Measurements from ENCODE around the gene NOXA1.
"Not testable (repeated sequence)": the region's sequence is repeated elsewhere in the genome, so short reads cannot be mapped to it uniquely, and the experiment has no call there.

Gene NOXA1

DNA sequence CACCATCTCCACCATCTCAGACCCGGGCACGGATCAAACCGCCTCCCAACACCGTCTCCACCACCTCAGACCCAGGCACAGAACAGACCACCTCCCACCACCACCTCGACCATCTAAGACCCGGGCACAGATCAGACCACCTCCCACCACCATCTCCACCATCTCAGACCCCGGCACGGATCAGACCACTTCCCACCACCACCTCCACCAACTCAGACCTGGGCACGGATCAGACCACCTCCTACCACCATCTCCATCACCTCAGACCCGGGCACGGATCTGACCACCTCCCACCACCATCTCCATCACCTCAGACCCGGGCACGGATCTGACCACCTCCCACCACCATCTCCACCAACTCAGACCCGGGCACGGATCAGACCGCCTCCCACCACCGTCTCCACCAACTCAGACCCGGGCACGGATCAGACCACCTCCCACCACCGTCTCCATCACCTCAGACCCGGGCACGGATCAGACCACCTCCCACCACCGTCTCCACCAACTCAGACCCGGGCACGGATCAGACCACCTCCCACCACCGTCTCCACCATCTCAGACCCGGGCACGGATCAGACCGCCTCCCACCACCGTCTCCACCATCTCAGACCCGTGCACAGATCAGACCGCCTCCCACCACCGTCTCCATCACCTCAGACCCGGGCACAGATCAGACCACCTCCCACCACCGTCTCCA is 43.3 kb downstream of the NOXA1 start:
- DNase-seq: not testable (repeated sequence)

DNA sequence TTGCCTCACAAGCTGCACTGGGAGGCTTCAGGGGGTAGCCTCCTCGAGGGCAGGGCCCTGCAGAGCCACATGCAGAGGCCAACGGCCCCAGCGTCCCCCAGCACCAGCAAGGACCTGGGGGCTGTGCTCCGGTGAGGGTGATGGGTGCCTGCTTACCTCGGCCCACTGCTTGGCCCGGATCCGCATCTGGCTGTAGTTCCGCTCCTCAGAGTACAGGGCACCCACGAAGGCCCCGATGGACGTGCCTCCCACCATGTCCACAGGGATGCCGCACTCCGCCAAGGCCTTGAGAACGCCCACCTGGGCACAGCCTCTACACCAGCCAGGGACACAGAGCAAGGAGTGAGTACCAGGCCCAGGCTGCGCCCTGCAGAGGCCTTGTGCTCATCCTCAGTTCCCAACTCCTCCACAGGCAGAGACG is 44.0 kb downstream of the NOXA1 start:
- DNase-seq: no peak

- DNase-seq: no peak
Observed at GRCh38 chr9:137467896-137468295, 44.7 kb downstream of the NOXA1 start.

DNA sequence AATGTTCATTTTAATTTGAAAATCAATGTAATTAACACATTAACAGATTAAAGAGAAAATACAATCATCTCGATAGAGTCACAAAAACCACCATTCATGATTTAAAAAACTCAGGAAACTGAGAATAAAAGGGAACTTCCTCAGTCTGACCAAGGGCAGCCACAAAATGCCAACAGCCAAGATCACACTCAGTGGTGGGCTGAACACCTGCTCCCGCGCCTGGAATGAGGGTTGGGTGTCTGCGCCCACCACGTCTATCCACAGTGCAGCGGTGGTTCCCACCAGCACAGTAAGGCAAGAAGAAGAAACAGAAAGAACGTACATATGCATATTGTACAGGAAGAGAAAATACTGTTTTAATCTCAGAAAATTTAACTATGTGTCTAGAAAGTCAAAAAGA is 47.6 kb downstream of the NOXA1 start:
- no peak for DNase-seq

DNA sequence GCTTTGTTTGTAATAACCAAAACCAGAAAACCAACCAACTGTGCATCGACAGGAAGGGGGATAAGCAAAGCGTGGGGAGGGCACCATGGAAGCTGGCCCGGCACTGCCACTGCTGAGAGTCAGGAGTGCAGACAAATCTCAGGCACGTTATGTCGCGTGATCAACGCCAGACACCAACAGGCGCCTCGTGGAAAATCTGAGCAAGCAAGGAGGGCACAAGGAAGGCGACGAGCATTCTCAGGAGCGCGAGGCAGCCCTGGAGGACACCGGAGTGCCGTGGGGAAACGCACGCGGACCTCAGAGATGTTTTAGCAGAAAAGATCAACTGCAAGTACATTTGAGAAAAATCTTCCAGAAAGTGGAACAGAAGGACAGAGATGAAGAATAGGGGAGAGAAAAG is 51.1 kb downstream of the NOXA1 start:
- DNase-seq: no peak

- DNase-seq: no peak
Observed at GRCh38 chr9:137475666-137476065, 52.5 kb downstream of the NOXA1 start.

- DNase-seq: no peak
Observed at GRCh38 chr9:137476856-137477255, 53.7 kb downstream of the NOXA1 start.

DNA sequence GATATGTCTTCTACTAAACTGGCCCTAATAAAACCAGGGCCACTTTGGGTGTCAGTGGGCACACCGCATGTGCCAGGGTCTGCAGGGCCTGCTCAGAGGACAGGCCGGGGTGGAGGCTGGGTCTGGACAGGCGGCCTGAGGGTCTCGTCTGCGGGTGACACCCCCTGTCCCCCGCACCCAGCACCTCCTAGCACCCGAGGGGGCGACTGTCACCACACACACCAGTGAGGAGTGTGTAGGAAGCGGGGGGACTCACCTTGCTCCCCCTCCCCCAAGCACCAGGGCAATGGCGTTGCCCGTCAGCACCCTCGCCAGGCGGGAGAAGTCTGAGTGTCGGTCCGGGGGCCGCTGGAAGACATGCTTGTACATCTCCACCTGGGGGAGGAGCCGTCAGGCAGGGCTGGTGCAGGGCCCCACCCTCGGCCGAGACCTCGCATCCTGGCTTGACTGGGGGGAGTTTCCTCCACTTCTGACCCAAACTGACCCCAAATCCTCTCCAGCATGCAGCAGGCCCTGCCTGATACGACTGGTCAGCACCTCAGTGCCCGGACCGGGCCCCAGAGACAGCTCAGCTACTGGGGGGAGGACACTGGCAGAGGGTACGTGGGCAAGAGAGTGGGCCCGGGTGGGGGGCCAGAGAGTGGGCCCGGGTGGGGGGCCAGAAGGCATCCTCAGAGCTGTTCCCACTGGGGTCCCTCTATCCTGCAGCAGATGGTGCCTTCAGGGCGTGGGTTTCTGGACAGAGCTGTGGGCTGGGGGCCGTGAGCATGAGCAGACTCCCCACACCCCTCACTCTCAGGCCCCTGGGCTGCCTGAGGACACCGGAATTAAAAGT is 54.8 kb downstream of the NOXA1 start:
- DNase-seq: no peak

GRCh38 chr9:137478613-137478961 is 55.4 kb downstream of the NOXA1 start:
- DNase-seq: no peak

DNA sequence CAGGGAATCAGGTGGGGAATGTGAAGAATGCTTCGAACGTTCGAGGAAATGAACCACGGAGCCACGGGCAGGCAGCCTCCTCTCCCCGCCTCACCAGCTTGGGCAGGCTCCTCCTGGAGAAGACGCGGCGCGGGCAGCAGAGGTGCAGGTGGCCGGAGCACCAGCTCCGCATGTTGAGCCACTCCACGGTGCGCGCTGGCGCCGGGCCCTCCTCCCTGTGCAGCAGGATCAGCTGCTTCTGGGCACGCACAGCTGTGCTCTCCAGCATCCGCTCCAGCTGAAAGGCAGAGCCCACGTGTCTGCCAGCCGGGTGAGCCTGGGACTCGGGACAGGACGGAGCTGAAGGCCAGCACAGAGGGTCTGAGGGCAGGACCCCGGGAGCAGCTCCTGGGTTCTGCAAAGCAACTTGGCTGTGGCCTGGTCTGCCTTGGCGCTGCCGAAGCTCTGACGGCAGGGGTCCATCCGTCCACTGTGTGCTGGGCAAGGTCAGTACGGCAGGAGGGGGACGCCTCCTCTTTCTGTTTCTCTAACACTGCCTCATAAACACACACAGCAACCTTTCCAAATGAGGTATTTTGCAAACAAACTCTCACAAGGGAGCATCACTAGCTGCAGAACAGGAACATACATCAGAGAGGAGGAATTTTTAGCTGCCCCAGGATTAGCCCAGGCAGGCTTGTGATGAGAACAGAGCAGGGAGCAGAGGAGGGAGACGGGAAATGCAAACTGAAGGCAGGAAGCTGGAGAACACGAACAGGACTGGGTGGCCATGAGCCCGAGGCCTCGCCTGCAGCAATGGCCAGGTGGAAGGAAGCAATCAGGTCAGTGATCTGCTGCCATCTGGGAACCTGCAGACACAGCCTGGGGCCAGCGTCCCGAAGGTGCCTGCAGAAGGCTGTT is 56.0 kb downstream of the NOXA1 start:
- no peak for DNase-seq

DNA sequence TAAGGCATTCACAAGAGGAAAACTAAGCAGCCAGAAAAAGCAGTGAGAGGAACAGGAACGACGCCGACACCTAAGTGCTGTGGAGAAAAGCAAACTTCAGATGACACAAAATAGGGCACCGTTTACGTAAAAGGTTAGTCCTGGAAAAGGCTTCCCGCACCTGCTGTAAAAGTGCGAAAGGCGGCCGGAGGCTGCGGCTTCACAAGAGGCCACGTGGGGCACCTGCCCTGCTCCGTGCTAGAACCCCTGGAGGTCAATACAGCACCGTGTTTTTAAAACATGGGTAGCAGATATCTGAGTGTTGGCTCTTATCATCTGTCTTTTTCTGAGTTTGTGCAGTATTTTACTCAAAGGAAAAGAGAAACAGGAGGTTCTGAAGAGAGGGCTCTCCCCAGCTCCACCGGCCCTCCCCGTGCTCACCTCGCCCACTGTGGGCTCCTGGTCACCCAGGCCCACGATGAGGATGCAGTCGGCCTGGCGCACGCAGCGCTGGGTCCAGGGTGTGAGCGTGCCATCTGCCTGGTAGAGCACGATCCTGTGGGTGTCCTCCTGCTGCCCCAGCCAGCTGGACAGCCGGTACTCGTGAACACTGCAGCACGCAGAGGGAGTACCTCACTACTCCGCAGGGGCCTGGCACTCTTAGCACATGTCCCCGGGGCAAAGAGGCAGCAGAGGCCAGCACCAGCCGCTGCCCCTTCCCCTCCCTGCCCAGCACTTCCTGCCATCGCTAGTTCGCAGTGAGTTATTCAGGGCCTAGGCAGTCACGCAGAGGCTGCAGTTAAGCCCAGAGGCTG is 56.9 kb downstream of the NOXA1 start:
- DNase-seq: no peak

GRCh38 chr9:137480686-137481683 is 57.8 kb downstream of the NOXA1 start:
- no peak for DNase-seq

GRCh38 chr9:137482094-137482781 is 59.0 kb downstream of the NOXA1 start:
- DNase-seq: no peak

Data from CD4-positive, alpha-beta T cell treated with Interferon alpha-2 for 1 hour (primary cell).